IPS-11a (cell line): Measurements from ENCODE around the gene PTPRR.
"Not testable (repeated sequence)": the region's sequence is repeated elsewhere in the genome, so short reads cannot be mapped to it uniquely, and the experiment has no call there.

ENCODE experiments used
- H3K4me3 ChIP-seq: one replicate; pipeline ENCODE4 v1.5.1; 2013; ENCODE audit warnings: low read depth, low read length, control low read depth

PTPRR gene

DNA sequence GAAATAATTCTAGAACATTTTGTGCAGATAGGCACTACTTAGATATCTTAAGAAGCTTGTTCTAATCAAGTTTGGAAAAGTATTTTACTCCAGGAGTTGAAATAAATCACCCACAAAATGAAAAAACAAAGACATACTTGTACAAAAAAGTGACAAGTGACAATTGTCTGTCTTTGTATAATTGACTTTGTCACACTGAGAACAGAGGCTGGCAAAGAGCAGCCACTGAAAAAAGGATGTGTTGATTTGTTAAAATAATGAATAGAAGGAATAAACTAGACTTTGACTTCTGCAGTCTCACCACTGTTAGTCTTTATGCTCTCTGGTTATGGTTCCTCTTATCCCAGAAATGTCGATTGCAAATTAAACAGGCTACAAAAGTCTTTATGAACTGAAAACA, 77.6 kb downstream of the PTPRR start:
- H3K4me3 ChIP-seq, result no peak overlapping the region

DNA sequence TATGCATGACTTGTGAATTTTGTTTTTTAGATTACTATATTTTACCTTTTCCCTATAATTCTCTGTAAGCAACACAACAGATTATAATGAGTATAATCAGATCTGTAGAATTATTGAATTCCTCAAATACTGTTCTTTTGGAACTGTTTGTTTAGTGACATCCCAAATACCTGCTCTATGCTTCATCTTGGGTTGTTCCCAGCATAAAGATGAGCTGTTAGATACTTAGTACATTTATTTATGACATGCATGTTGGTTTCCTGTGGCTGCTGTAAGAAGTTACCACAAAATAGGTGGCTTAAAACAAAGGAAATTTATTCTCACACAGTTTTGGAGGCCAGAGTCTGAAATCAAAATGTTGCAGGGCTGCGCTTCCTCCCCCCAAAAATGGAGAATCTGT, 78.4 kb downstream of the PTPRR start:
- no peak overlapping the region for H3K4me3 ChIP-seq

DNA sequence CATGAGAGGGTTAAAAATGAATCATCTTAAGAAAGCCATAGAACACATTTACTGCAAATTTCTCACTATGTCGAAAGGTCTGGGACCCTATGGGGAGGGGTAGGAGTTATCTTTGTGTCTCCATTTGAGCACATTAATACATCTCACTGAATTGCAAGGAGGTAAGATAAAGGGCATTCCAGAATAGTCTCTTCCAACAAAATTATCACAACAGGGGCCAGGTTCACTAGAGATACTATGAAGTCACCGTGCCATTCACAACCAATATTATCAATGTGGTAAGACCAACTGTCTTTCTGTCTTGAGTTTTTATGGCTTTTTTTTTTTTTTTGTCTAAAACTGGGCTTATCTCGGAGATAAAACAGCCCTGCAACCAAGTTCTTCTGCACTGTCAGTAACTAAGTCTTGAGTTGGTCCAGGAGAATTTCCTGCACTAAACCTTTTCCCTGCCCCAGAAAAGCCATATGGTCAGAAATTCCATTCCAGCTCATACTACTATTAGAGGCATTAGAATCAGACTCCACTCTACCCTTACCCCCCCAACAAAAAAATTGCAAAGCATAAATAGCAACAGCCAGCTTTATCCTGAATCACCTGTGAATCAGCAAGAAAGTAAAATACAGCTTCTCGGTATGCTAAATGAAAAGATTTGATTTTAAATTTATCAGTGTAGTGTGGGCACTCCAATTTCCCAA, 79.7 kb downstream of the PTPRR start:
- H3K4me3 ChIP-seq, result no peak overlapping the region

DNA sequence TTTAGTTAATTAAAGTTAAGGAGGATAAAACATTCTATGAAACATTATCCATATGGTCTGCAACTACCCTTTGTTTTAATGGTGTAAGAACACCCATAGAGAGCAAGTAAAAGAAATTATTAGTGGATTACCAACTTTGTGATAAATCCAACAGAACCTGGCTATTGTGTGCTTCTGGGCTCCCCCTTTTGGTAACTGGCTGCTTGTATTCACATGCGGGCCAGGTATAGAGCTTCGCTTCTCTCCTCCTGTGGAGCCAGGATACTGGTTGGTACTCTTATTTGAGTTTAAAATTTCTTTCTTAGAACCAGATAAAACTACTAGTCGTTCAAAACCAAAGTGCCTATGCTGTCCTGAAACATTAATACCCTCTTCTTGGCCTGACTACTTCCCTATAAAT, 81.0 kb downstream of the PTPRR start:
- no peak overlapping the region for H3K4me3 ChIP-seq

DNA sequence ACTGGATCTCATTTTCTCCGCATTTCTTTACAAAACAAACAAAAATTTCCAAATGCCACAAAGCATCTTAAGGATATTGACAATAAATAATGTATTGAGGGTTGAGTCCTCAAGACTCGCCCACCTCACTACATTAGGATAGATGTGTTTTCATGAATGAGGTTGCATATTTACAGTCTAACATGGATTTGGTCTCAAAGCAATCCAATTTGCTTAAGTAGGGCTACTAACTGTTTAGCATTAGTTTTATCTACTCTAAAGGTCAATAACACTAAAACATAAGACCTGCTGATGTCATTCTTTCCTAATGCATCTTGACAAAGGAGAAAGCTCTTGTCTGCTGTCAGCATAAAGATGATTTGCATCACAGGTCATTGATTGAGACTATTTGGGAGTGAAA, 82.4 kb downstream of the PTPRR start:
- H3K4me3 ChIP-seq, result no peak overlapping the region

DNA sequence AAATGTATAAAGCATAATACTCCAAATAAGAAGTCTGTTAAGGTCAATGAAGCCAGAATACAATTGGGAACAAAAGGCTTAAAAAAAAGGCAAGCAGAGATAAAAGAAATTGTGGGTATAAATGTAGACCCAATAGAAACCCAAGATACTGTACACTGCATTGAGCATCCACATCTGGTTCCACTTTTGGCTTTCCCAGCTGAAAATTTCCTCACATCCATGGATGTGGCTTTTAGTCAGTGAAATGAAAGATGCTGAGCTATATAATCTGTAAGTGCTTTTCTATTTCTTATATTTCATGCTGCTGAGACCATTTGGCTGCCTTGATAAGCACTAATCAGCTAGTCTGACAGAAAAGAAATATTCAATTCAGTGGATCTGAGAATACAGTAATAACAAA, 83.5 kb downstream of the PTPRR start:
- H3K4me3 ChIP-seq, result no peak overlapping the region

DNA sequence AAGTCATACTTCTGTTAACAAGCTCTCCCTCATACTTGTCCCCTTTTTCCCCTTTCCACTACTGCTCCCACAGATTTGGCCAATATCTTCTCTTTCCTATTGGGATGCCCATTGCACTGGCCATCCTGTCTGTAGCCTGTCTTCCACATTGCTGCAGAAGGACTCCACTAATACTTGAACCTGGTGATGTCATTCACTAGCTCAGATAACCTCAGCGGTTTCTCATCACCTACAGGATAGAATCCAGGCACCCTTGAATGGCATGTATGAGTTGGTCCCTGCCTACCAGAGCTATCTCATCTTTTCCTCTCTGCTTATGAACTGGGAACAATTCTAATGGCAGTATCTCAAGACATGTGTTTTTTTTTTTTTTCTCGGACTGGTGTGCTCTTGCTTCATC, 84.6 kb downstream of the PTPRR start:
- H3K4me3 ChIP-seq, result no peak overlapping the region

DNA sequence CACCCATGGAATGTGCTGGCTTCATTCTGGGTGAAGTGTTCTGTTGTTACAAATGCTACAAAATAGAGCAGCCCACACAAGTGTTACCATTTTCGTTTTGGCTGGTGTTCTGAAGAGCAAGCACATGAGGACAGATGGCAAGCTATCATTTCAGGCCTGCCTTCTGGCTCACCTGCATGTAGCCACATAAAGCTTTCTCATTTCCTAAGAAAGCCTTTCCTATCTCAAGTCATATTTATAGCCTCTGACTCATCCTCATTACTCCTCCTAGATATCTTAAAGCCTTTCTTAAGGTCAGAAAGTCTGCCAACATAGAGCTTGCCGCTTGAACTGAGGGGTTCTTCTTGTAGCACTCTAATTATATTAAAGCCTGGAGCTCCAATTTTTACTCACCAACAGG, 89.0 kb downstream of the PTPRR start:
- H3K4me3 ChIP-seq, result no peak overlapping the region

DNA sequence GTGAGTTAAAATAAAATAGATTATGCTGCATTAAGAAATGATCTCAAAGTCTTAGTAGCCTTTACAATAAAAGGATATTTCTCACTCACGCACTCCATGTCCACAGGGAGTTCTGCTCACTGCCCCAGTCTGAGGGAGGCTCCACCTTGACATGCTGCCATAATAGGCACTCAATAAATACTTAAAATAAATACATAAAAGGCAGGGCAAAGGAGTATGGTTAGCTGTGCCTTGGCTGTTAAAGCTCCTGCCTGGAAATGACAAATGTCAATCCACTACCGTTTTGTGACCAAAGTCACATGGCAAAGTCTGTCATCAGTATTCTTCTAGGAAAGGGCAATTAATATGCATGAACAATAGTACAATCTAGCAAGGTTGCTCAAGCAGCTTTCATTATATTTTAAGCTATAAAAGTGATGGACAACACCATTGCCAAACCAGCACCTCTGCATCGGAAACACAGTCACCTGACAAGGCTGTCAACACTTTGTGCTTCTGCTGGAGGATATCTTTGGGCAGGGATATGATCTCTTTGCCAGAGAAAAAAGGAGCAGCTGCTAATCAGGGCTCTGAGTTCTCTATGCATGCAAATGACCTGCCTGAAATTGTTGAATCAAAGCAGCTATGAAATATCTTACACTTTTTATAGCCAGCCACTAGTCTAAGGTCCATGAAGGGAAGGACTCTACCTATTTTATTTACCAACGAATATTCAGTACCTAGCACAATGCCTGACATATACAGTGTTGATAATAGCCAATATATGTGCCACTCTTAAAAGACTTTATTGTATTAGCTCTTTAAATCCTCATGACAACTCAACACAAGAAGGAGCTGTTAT, 90.1 kb downstream of the PTPRR start:
- H3K4me3 ChIP-seq, result no peak overlapping the region

DNA sequence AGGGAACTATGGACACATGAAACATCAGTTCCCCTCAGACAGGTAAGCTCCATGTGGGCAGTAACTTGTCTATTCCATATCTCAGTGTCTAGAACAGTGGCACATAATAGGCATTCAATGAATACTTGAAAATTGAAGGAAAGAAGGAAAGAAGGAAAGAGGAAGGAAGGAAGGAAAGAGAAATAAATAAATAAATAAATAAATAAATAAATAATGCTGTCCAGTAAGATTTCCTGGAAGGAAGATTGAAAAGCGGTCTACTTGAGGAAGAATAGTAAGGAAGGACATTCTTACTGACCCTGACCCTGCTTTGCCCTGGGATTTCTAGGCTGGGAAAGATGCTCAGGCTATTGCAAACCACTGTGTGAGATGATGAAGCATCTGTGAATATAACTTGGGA, 91.5 kb downstream of the PTPRR start:
- H3K4me3 ChIP-seq, result no peak overlapping the region

DNA sequence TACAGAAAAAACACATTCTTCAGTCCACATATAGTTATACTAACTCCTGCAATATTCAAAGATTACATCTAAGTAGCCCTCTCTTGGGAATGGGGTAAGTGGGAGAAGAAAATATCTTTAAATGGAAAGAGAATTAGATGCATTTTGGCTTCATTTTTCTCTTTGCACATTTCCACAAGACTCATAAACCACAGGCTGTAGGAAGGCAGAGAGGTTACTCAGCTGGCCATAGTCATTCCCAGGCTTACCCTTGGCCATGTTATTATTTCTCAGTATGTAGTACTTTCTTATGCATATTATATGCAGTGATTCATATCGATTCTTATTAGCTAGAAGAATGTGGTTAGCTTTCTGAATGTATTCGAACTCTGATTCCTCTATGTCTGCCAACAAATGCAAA, 92.2 kb downstream of the PTPRR start:
- no peak overlapping the region for H3K4me3 ChIP-seq

DNA sequence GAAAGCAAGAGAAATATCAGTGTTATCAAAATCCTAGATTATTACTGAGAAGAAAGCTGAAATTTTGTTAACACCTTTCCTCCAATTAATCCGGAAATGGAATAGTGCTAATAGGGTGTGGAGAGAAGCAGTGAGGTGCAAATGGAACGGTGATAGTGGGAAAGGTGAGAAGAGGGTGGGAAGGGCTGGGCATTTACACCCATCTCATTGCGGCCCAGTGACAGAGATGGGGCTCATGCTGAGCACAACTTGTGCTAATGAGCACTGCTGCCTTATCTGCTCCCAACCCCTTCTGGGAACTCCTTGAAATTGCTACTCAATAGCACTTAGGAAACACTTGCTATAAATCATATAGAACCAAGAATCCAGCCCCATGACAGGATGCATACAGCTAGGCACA, 94.4 kb downstream of the PTPRR start:
- no peak overlapping the region for H3K4me3 ChIP-seq

DNA sequence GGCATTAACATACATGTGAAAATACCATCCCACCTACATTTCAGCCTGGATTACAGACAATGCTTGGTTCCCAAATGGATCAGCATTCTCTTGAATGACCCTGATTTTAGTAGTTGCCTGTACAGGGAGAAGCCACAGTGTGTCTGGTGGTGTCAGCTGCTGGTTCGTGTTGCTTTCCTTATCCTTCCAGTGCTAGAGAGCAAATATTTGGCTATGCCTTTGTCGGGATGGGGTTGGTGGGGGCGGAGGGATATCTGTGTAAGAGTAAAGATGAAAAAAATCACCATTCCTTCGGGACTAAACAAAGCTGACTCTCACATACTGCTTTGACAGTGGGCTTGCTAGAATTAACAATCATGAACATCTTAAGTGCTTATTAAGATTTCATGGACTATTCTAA, 96.0 kb downstream of the PTPRR start:
- no peak overlapping the region for H3K4me3 ChIP-seq

DNA sequence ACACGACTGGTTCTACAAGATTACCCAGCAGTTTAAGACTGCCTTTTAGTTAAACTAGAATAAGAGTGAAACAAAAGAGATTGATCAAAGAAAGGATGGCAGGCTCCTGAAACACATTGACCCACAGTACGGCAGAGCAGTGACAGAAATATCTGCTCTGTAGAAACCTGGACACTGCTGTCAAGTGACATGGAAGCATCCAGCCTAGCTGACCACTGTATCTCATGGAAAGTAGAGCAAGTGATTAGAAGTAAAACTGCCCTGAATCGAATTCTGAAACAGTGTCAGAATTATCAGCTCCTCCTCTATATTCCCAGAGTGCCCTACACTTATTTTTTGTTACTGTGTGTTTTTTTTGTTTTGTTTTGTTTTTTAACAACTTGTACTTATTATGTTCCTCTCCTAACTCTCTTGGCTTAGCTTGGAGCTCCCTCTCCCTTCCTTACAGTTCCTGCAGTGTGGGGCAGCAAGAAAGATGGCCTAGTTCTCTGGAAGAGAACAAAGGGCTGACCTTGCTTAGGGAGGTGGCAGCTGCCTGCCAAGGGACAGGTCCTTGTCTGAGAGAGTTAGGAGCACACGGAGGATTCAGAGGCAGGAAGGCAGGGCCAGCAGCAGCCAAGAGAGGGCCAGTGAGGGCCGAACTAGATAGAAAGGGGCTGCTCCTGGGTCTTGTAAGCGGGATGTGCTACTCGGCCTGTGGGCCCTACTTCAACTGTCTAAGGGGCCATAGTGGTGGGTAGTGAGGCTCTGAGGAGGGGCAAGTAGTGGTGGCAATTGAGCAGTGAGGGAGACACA, 97.2 kb downstream of the PTPRR start:
- H3K4me3 ChIP-seq, result no peak overlapping the region

DNA sequence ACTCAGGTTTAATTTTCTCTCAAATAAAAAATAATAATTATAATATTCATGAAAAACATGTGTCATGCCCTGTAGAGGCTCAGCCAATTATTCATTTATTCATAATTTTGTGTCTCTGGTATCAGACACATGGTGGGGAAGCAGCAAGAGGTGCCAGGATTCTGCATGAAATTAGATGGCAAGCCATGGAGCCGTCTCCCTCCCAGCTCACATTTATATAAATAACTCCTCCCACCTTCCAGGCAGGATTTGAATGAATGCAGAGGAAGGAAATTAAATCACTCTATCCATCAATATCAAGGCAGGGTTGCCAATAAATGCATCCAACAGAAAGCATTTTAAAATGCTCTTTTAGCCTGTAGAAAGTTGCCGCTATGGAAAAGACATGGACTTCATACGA, 98.1 kb downstream of the PTPRR start:
- H3K4me3 ChIP-seq, result no peak overlapping the region

DNA sequence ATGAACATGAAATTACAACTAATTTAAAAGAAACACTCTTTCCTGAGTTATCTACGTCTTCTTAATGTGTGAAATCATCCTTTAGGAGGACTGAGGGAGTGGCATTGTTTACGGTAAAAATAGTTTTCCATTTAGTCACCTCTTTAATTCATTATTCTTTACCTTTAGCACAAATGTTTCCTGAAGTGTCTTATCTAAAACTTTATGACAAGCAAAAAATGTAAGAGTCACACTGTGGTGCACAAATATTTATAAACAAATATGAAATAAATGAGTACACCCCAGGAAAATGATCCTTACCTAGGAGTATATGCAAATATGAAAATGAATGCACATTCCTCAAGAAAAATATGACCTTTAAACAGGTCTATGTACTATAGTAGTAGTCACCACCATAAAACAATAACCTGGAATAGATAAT, 104.6 kb downstream of the PTPRR start:
- no peak overlapping the region for H3K4me3 ChIP-seq

DNA sequence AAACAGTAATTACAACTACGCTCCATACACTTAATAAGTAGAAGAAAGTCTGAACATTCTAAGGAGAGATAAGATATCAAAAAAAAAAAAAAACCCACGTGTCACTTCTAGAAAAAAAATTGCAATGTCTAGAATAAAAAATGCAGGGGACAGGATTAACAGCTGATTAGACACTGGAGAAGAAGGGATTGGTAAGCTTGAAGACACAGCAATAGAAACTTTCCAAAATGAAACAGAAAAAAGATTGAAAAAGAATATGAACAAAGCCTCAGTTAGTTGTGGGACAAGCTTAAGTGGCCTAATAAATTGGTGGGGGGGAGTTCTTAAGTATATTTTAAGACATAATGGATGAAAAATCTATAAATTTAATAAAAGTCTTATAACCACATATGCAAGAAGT, 105.5 kb downstream of the PTPRR start:
- no peak overlapping the region for H3K4me3 ChIP-seq

DNA sequence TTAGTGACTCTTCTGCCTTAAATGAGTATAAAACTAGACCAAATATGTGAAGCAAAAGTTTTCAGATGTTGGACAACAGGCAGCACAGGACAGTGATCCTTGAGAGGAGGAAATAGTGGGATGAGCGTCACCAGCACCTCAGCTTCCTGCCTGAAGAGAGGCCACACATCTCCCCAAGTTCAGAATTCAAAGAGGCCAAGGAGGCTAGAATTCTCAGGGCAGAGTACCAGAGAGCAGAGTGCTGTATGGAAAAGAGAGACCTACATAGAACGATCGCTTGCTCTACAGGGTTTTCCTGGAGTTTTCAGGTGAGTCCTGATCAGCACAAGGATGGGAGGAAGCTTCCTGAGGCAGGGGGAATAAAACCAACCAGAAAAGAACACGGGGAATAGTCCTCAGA, 107.0 kb downstream of the PTPRR start:
- no peak overlapping the region for H3K4me3 ChIP-seq

DNA sequence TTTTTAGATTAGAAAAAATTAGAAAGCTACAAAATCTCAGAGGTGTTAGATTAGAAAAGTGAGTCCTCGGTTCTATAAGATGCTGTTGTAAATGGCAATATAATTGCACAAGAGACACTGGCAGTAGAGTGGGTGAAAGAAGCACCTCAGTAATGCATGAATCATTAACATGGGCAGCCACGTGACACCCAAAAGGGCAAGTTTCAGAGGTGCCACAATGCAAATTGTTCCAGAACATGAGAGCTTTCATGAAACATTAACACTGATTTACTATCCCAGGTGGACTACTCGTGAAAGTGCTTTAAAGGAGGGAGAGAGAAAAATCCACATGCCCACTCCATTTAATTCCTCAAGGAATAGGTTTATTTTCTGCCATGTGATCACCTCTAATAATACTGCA, 108.4 kb downstream of the PTPRR start:
- H3K4me3 ChIP-seq, result no peak overlapping the region

DNA sequence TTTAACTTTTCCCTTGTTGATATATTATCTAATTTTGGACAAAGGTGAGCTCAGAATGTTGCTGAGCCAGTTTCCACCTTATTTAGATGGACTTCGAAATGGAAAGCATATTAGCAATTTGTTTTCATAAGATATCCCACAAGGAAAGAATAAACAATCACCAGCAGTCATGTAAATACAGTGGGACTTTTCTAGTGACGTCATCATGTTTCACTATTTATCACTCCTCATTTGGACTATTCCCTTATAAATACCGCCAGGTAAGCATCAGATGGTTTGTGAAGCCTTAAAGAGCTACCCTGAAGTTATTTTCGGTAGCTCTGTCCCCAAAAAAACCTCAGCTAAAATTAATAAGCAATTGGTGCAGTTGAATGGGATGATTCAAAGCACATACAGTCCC, 110.7 kb downstream of the PTPRR start:
- H3K4me3 ChIP-seq, result no peak overlapping the region

DNA sequence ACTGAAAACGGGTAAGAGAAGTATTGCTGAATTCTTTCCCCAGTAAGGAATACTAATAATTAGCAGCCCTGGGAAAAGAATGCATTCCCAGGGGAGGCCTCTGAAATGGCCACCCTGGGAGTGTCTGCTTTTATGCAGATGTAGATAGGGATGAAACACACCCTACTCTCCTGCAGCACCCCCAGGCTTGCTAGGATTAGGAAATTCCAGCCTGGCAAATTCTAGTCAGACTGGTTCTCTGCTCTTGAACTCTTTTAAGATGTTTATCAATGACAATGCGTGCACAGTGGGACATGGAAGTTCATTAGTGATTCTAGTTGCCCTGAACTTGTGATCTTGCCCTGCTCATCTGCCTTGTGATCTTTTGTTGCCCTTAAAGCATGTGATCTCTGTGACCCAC, 112.5 kb downstream of the PTPRR start:
- H3K4me3 ChIP-seq, result not testable (repeated sequence)

DNA sequence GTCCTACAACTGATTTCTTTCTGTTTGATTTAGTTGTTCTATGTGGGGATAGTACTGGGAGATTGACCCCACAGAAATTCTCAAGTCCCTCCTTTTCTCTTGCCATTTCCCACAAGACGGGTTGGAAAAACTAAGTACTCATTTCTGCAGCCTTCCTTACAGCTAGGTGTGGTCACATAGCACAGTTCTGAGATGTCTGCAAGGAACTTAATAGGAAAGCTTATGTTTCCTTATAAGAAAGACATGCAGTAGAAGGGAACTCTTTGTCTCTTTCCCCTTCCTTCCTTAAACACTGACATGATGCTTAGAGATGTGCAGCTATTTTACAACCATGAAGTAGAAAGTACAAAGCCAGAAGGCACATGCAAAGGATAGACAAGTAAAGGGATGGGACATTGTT, 113.7 kb downstream of the PTPRR start:
- H3K4me3 ChIP-seq, result no peak overlapping the region
